Keratinocyte (primary cell): ENCODE measurements around the gene SNX20. TPM values are rescaled to one million over a fixed set of nuclear protein-coding genes. Genes with fewer than 3 reads are reported as not detected.

Experiments used
- DNase-seq: peaks from one replicate; pipeline ENCODE4 v3.0.0-alpha.2; 2011; ENCODE audit warnings: low read depth, missing footprints, low spot score
- FAIRE-seq: peaks from 2 replicates; lab custom pipeline; 2011; peaks lifted over from hg19 to GRCh38; lab: Jason Lieb, UNC
- H2AFZ ChIP-seq: 2 replicates; pipeline ENCODE4 v1.6.0; 2012; ENCODE audit warnings: low read length, control low read depth, inconsistent platforms; ENCODE audit not compliant: control insufficient read depth
- H3K27ac ChIP-seq: 2 replicates; pipeline ENCODE4 v1.5.1; 2011; ENCODE audit warnings: low read length; ENCODE audit not compliant: control insufficient read depth, insufficient read depth
- H3K27me3 ChIP-seq: 3 replicates; pipeline ENCODE4 v1.6.0; 2011; ENCODE audit warnings: low read length; ENCODE audit not compliant: control insufficient read depth, insufficient read depth; ENCODE audit errors: extremely low read depth
- H3K36me3 ChIP-seq, 2 experiments: 2 replicates in 1 of 2; 3 replicates in 1 of 2; pipeline ENCODE4 v1.5.1; 2011; ENCODE audit warnings: low read length in 2 of 2, mild to moderate bottlenecking in 1 of 2; ENCODE audit not compliant: control insufficient read depth in 2 of 2, insufficient read depth in 2 of 2; ENCODE audit errors: extremely low read depth in 1 of 2
- H3K4me1 ChIP-seq: 3 replicates; pipeline ENCODE4 v1.5.1; 2011; ENCODE audit warnings: low read length; ENCODE audit not compliant: control insufficient read depth, insufficient read depth; ENCODE audit errors: extremely low read depth
- H3K4me2 ChIP-seq: 3 replicates; pipeline ENCODE4 v1.6.0; 2011; ENCODE audit warnings: low read depth, low read length; ENCODE audit not compliant: control insufficient read depth, insufficient read depth; ENCODE audit errors: extremely low read depth
- H3K4me3 ChIP-seq, 3 experiments: fragments of 200-600 bp in 1 of 3; sonication (generic) in 1 of 3; 2 replicates in 2 of 3; 3 replicates in 1 of 3; pipeline ENCODE4 v1.5.1; 2011 to 2016; ENCODE audit warnings: low read length in 3 of 3, mild to moderate bottlenecking in 3 of 3, control low read depth in 2 of 3, inconsistent platforms in 1 of 3, low read depth in 1 of 3, mixed read lengths in 1 of 3, mixed run types in 1 of 3, moderate library complexity in 1 of 3; ENCODE audit not compliant: control insufficient read depth in 2 of 3, insufficient read depth in 2 of 3; ENCODE audit errors: extremely low read depth in 1 of 3
- H3K79me2 ChIP-seq: 2 replicates; pipeline ENCODE4 v1.6.0; 2012; ENCODE audit warnings: low read length; ENCODE audit not compliant: control insufficient read depth, insufficient read depth
- H3K9ac ChIP-seq: 3 replicates; pipeline ENCODE4 v1.6.0; 2011; ENCODE audit warnings: low read length; ENCODE audit not compliant: control insufficient read depth, insufficient read depth; ENCODE audit errors: extremely low read depth
- H3K9me1 ChIP-seq: 3 replicates; pipeline ENCODE4 v1.6.0; 2011; ENCODE audit warnings: low read length; ENCODE audit not compliant: control insufficient read depth, insufficient read depth; ENCODE audit errors: extremely low read depth
- H3K9me3 ChIP-seq: 2 replicates; pipeline ENCODE4 v1.5.1; 2012; ENCODE audit warnings: low read depth, low read length; ENCODE audit not compliant: control insufficient read depth
- H4K20me1 ChIP-seq: 3 replicates; pipeline ENCODE4 v1.6.0; 2011; ENCODE audit warnings: low read length; ENCODE audit not compliant: control insufficient read depth, insufficient read depth; ENCODE audit errors: extremely low read depth
- EZH2 ChIP-seq: IDR thresholded peaks from one replicate; pipeline ENCODE4 v1.6.1; 2012; ENCODE audit warnings: inconsistent platforms, mild to moderate bottlenecking, low read length, moderate library complexity
- dilution Hi-C: fragments of 300-500 bp; cut with MboI; formaldehyde crosslinking; loops from one replicate; pipeline ENCODE4 v1.7.0; 2020; ENCODE audit warnings: low sequenced_read_pairs; ENCODE audit not compliant: extremely low pct_ligation_motif_present
- polyA plus RNA-seq, 5 experiments: library from polyadenylated mRNA; depleted of rRNA in 3 of 5; stranded (reverse) in 3 of 5; stranded (forward) in 1 of 5; unstranded in 1 of 5; fragments of >200 nt; gene quantifications; 1 replicate in 1 of 5; 2 replicates in 3 of 5; 3 replicates in 1 of 5; pipeline versions ENCODE4 v1.2.1 to v1.2.3, GENCODE V29; 2011 to 2012; ENCODE audit warnings: missing spikeins in 2 of 5, low read depth in 1 of 5, low replicate concordance in 1 of 5
- TF ChIP-seq, protein P1 (sequence below), 3 experiments: IDR thresholded peaks in 1 of 3; conservative IDR thresholded peaks in 1 of 3; optimal IDR thresholded peaks in 1 of 3; 2 replicates in 2 of 3; 3 replicates in 1 of 3; pipeline versions ENCODE3 to v1.5.1; 2011; ENCODE audit warnings: low read length in 3 of 3, mild to moderate bottlenecking in 3 of 3, moderate library complexity in 2 of 3, control low read depth in 1 of 3, inconsistent platforms in 1 of 3; ENCODE audit not compliant: insufficient read depth in 2 of 3; ENCODE audit errors: extremely low read depth in 1 of 3

The SNX20 gene
- polyA plus RNA-seq, 1 donor (not counting 4 experiments of a cell fraction or from before 2014, with no cell fraction given) = not detected

DNA sequence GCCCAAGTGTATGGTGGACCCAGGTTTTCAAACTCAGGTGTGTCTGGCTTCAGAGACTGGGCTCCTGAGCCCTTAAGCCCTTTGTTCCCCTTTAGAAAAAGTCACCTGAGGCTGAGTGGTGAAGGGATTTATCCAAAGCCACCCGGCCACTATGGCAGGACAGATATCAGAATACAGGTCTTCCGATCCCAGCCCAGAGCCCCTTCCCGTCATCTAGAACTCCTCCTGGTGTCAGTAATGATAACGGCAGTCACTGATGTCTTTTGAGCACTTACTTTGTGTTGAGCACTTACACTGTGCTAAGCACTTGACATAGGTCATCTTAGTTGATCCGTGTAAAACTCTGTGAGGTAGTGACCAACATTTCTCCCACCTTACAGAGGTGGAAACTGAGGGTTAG is 28.9 kb upstream of the SNX20 start:
- no peaks in the 10 kb centered on the region for H3K9me3 ChIP-seq
- TF ChIP-seq, protein P1, sequence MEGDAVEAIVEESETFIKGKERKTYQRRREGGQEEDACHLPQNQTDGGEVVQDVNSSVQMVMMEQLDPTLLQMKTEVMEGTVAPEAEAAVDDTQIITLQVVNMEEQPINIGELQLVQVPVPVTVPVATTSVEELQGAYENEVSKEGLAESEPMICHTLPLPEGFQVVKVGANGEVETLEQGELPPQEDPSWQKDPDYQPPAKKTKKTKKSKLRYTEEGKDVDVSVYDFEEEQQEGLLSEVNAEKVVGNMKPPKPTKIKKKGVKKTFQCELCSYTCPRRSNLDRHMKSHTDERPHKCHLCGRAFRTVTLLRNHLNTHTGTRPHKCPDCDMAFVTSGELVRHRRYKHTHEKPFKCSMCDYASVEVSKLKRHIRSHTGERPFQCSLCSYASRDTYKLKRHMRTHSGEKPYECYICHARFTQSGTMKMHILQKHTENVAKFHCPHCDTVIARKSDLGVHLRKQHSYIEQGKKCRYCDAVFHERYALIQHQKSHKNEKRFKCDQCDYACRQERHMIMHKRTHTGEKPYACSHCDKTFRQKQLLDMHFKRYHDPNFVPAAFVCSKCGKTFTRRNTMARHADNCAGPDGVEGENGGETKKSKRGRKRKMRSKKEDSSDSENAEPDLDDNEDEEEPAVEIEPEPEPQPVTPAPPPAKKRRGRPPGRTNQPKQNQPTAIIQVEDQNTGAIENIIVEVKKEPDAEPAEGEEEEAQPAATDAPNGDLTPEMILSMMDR (optimal IDR thresholded peaks at IDR 0.05 in 1 of 3, IDR thresholded peaks at IDR 0.05 in 1 of 3, conservative IDR thresholded peaks at IDR 0.05 in 1 of 3; ENCODE audit: extremely low read depth in 1 of 3, insufficient read depth in 2 of 3, low read length in 3 of 3) = no peak
- TF ChIP-seq EZH2 = no peak
- no peak overlapping the region for H3K27ac ChIP-seq
- no peaks in the 10 kb centered on the region for H4K20me1 ChIP-seq
- H3K27me3 ChIP-seq = no peaks in the 10 kb centered on the region
- H3K36me3 ChIP-seq = no peaks in the 10 kb centered on the region
- H3K4me2 ChIP-seq = no peak overlapping the region
- H3K4me1 ChIP-seq = no peaks in the 10 kb centered on the region
- DNase-seq = no peak
- no peak overlapping the region for H3K9ac ChIP-seq
- no peak for FAIRE-seq
- no peak overlapping the region for H2AFZ ChIP-seq
- no peak overlapping the region for H3K4me3 ChIP-seq
- no peaks in the 10 kb centered on the region for H3K9me1 ChIP-seq
- dilution Hi-C loops = no loop called here
- no peaks in the 10 kb centered on the region for H3K79me2 ChIP-seq

- TF ChIP-seq, protein P1 (optimal IDR thresholded peaks at IDR 0.05 in 1 of 3, IDR thresholded peaks at IDR 0.05 in 1 of 3, conservative IDR thresholded peaks at IDR 0.05 in 1 of 3; ENCODE audit: extremely low read depth in 1 of 3, insufficient read depth in 2 of 3, low read length in 3 of 3) = no peak
- no peak for TF ChIP-seq EZH2
- FAIRE-seq = no peak
- no peaks in the 10 kb centered on the region for H3K4me1 ChIP-seq
Measured at GRCh38 chr16:50709061-50709684, 28.1 kb upstream of the SNX20 start.

More at GRCh38 chr16:50709061-50709684, 28.1 kb upstream of the SNX20 start:
- Histone ChIP-seq H3K79me2 (no peaks in the 10 kb centered on the region), H3K36me3 (no peaks in the 10 kb centered on the region), H2AFZ (no peak overlapping the region), H3K9ac (no peak overlapping the region), H3K4me2 (no peak overlapping the region), H3K27me3 (no peaks in the 10 kb centered on the region), H3K9me3 (no peaks in the 10 kb centered on the region), H3K4me3 (no peak overlapping the region), H3K9me1 (no peaks in the 10 kb centered on the region), H4K20me1 (no peaks in the 10 kb centered on the region), H3K27ac (no peak overlapping the region)
- dilution Hi-C loops = no loop called here
- DNase-seq = no peak
